Stimulated activated CD4-positive, alpha-beta T cell treated with anti-CD3 and anti-CD28 coated beads, Interleukin-12 subunit alpha, Interleukin-12 subunit beta, amount 100 ng/mL, for 24 hours (primary cell): ENCODE results near the gene RAB21.
A peak's percentile ranks its signal among the peaks of the same experiment; 100 is the strongest.

ENCODE experiments used
- DNase-seq, 2 experiments: peaks; one replicate each; pipeline ENCODE4 v3.0.0-alpha.2; 2020; ENCODE audit warnings: low read depth in 2 of 2

RAB21 gene, protein sequence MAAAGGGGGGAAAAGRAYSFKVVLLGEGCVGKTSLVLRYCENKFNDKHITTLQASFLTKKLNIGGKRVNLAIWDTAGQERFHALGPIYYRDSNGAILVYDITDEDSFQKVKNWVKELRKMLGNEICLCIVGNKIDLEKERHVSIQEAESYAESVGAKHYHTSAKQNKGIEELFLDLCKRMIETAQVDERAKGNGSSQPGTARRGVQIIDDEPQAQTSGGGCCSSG

DNA sequence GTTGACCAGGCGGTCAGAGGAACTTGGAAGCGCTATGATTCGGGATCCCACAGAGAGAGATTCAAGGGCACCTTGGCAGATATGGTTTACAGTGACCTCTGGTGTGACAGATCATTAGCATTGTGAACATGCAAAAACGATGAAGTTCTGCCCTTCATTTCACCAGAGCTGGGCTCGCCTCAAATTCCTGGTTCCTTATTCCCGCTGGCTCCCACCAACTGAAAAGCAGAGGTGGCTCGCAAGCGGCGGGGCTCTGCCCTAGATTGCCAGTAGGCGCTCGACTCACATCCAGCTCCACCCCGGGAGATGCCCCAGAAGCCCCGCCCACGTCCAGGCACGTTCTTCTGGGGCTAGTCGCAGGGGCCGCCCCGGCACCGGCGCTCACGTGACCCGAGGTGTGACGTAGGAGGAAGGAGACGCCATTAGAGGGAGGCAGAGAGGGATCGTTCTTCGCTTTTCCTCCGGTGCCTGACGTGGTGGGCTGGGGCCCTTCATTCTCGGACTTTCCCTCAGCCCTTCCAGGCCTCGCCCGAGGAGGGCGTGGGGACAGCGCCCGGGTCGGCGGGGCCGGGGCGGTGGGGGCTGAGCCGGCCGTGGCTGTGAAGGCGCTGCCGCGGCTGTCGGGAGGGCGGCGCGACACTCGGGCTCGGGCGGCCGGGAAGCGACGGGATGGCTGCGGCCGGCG lies at the start of gene RAB21:
Gene RAB21, plus strand, starts transcription at position 403 of the 685 bp plus-strand sequence. Its CDS starts 267 bp downstream, at position 670.
- DNase-seq, result peak; percentile 96 to 99

DNA sequence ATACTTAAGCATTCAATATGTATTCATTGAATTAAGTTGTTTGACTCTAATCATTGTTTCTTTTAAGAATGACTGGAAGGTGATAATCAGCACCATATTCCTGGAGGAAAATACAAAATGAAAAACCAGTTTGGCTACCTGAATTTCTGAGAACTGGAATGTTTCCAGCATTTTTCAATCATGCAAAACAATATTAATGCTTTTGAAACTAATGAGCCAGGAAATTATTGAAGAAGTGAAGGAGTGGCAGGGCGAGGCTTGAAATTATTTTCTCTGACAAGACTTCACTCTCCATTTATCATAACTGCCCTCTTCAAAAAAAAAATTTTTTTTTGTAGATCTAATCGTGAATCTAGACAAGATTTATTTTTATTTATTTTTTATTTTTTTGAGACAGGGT lies 49.7 kb upstream of the RAB21 start:
- no peak for DNase-seq

DNA sequence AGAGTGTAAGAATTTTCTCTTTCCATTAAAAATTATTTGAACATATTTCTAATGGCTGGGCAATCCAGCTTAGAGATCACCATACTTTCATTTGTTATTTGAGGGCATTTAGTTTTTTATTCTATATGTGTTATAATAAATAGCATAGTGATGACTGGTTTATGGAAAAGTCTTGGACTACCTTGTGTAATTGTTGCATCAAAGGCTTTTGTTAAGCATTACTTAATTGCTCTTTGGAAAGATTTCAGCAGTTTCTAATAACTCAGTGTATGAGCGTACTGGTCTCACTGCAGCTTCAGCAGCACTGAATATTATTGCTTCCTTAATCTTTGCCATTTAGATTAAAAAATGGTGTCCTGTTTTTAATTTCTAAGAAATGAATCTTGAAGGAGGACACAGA lies 46.0 kb upstream of the RAB21 start:
- no peak for DNase-seq

DNA sequence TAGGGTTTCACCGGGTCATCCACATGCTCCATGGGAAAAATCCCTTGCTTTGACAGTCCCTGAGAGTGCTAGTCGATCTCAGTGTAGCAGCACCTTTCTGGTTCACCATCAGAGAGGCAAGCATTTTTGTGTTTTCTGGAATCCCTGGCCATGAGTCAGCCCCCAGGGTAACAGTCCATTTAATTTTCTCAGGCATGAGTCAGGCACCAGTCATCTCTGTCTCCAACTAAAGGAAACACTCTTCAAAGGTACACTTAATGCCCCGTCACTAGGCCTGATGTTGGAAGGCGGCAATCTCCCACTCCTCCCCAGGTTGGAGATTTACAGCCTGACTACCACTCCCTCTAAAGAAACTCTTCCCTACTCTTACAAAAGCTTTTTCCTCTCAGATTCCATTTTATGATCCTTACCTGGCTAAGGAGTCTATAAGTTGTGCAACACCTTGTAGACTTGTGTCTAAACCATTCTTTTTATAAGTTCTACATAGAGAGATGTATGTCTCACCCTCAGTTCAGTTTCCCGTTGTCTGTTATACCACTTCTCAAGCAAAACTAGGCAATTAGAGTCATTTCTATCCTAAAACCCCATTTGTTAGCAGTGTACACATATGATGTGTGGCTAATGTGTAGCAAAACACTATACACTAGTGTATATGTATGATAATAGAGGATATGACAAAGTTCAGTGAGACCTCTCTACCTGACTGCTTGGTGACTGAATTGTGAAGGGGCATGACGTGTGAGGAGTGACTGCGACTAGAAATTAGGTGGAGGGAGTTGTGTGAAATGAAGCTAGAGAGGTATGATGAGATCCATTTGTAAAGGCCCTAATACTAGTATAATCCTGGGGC lies 44.2 kb upstream of the RAB21 start:
- DNase-seq, result no peak

DNA sequence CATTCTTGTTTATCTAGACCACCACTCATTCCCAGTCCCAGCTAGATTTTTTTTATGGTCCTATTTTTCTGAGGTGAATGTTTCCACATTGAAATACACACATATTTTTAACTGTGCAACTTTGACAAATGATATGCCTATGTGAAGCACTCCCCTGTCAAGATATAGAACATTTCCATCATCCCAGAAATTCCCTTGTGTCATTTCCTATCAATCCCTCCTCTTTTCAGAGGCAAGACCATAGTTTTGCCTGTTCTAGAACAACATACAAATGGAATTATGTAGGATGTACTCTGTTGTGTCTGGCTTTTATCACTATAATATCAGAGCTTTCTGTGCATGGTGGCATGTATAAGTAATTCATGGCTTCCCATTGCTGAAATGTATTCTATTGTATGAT lies 36.1 kb upstream of the RAB21 start:
- DNase-seq, result no peak

DNA sequence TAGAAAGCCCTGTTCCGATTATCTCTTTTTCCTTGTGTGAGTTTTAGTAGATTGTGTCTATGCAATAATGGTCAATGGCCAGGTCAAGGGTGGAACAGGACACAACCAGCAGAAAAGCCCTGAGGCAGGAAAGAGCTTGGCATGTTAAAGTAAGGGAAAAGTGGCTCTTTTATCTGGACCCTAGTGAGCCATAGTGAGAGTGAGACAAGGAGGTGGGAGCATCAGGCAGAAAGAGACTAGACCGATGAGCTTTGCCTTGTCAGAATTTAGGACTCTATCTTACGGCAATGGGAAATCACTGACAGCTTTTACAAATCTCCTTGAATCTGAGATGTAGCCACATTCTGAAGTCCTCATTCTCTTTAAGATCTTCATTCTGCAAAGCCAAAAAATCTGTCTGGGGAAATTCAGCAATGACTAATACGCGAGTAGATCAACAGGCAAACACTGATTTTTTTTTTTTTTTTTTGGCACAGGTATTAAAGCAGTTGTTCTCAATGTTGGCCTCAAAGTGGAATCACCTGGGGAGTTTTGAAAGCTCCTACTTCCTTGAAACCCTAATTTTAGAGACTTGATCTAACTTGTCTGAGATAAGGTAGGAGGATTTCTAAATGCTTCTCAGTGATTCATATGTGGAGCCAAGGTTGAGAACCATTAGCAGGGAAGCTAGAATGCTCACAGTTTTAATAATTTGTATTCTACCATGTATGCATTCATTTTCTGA lies 34.9 kb upstream of the RAB21 start:
- DNase-seq, result no peak

DNA sequence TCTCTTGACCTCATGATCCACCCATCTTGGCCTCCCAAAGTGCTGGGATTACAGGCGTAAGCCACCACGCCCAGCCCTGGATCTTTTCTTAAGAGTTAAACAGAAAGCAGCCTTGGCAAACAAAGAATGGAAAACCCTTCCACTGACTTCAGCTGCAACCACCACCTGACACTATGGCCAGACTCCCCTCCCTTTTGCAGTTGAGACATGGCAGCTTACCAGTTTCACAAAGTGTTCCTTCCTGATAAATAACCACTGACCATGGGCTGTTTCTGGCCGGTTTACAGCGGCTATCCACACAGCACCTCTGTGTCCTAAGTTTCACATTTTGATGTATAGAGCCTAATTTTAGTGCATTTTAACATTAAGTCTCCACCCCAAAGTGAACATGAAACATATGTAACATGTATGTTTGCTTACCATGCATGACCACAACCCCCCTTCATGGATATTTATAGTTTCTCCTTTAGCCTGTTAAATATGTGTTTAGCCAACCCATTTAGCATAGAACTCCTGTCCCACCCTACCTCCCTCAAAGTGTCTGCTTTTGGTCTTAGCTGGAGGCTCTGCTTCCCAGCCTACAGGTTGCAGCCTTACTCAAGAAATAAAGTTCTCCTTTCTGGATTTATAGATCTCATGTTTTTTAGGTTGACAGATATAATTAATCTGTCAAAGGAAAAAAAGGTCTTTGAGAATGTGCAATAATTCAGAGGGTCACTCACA lies 32.7 kb upstream of the RAB21 start:
- DNase-seq, result no peak

DNA sequence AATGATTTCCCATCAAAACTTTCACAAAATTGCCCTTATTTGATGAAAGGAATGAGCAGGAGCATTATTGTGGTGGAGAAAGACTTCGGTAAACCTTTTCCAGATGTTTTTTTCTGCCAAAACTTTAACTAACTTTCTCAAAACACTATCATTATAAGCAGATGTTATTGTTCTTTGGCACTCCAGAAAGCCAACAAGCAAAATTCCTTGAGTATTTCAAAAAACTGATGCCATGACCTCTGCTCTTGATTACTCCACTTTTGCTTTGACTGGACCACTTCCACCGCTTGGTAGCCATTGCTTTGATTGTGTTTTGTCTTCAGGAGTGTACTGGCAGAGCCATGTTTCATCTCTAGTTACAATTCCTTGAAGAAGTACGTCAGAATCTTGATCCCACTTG lies 29.7 kb upstream of the RAB21 start:
- DNase-seq, result no peak

DNA sequence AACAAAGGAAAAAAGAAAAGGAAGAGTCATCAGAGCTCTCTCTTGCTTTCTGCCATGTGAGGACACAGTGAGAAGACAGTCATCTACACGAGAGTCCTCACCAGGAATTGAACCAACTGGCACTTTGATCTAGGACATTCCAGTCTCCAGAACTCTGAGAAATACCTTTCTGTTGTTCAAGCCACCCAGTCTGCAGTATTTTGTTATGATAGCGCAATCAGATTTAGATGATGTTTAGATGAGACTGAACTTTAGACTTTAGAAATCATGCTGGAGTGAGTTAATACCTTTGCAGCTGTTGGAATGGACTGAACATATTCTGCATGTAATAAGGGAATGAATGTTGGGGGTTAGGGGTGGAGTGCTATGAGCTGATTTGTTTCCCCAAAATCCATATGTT lies 28.1 kb upstream of the RAB21 start:
- DNase-seq, result no peak

DNA sequence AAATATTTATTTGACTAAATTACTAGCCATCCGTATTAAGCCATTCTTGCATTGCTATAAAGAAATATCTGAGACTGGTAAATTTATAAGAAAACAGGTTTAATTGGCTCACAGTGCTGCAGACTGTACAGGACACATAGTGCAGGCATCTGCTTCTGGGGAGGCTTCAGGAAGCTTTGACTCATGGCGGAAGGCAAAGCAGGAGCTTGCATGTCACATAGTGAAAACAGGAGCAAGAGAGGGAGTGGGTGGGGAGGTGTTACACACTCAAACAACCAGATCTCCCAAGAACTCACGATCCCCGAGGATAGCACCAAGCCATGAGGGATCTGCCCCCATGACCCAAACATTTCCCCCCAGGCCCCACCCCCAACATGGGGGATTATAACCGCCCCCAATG lies 26.7 kb upstream of the RAB21 start:
- DNase-seq, result no peak

DNA sequence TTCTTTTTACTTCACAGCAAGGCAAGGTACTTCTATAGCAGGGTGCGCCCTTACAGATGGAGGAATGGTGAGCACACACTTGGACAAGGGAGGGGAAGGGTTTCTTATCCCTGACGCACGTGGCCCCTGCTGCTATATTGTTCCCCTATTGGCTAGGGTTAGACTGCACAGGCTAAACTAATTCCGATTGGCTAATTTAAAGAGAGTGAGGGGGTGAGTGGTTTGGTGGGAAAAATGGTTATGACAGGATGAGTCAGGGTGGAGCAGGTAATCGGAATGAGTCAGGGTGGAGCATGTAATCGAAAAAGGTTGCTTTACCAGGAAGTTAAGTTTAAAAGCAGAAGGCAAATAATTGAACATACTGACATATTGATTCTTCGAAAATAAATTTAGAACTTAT lies 23.7 kb upstream of the RAB21 start:
- no peak for DNase-seq

DNA sequence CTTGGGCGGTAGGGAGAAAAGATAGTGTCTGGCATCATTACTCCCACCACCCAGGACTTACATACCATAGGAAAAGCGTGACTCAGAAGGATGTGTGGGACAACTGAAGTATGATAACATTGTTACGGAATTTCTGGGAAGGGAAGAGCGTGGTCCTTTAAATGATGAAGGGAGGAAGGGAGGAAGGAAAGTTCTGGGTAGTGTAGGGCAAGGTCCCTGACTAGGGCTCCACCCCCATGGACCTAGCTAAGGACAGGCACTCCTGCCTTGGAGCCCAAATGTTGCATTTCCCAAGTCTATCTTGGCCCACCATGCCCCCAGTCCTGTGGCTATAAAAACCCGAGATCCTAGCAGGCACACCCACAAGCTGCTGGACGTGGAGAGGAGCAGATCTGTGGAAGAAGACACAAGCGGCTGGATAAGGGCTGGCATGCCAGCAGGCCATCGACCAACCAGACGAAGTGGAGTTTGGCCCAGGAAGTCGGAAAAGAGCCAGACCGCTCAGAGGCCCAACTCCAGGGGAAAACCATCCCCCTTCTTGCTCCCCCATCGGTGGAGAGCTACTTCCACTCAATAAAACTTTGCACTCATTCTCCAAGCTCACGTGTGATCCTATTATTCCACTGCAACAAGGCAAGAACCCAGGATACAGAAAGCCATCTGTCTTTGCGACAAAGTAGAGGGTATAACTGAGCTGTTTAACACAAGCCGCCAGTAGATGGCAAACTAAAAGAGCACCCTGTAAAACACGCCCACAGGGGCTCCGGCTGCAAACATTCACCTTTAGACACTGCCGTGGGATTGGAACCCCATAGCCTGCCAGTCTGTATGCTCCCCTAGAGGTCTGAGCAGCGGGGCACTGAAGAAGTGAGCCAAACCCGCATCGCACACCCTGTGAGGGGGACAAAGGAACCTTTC lies 23.0 kb upstream of the RAB21 start:
- DNase-seq, result no peak

DNA sequence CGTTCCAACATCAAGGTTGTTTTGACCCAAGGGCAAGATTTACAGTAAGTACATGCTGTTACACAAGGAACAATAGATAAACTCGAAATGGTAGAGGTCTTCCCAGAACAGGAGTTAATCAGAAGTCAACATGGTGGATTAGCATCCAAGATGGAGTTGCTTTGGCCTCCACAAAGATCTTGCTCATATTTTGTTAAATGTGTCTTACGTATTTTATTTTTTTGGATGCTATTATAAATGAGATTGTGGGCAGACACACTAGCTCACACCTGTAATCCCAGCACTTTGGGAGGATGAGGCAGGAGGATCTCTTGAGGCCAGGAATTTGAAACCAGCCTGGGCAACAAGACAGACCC lies 22.3 kb upstream of the RAB21 start:
- no peak for DNase-seq

DNA sequence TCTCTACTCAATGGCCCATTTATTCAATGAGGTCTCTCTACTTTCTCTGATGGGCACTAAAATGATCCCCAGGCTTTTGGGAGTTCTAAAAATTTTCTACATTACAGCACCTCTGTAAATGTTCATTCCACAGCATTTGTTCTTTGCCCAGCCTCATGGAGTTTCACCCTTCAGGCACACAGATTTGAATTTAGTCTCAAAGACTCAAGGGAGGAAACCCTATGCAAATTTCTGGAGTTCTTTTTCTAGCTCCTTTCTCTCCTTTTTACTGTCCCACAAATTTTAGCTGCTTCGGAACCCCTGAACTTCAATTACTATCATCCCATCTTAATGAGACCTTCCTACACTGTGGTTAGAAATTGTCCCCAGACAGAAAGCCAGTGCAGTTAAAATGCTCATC lies 17.5 kb upstream of the RAB21 start:
- DNase-seq, result no peak

DNA sequence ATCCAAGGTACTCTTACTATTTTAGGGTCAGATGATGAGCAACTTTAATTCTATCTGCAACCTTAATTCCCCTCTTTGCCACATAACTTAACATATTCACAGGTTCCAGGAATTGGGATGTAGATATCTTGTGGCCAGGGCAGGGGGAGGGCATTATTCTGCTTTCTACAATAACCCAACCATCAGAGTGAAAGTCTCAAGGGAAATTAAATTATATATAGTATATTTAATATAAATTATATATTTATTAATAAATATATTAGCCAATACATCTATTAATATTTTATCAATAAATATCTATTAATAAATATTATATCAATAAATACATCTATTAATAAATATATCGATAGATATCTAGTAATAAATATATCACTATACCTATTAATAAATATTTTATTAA lies 11.7 kb upstream of the RAB21 start:
- no peak for DNase-seq

DNA sequence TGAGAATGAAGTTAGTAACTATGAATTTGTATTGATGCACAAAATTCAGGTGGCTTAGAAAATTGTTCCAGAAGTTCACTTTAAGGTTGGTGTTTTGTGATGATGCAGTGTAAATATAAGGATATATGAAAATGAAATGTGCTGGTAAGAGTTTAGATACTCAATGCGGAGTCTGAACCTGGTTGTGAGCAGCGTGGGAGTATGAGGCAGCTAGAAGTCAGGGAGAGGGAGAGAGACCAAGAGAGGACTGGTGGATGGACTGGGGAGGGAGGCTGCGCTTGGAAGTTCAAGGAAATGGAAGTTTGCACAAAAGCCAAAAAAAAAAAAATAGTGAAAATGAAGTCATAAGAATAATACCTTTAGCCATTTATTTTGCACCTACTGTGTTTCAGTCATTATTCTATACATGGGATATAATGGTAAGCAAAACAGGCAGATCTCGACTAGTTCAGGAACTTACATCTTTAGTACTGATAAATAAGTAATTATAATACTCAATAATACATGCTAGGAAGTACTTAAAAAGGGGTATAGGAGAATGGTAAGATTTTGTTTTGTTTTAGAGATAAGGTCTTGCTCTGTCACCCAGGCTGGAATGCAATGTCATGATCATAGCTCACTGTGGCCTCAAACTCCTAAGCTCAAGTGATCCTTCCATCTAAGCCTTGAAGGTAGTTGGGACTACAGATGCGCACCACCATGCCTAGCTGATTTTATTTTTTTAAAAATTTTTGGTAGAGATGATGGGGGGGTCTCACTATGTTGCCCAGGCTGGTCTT lies 10.0 kb upstream of the RAB21 start:
- no peak for DNase-seq

DNA sequence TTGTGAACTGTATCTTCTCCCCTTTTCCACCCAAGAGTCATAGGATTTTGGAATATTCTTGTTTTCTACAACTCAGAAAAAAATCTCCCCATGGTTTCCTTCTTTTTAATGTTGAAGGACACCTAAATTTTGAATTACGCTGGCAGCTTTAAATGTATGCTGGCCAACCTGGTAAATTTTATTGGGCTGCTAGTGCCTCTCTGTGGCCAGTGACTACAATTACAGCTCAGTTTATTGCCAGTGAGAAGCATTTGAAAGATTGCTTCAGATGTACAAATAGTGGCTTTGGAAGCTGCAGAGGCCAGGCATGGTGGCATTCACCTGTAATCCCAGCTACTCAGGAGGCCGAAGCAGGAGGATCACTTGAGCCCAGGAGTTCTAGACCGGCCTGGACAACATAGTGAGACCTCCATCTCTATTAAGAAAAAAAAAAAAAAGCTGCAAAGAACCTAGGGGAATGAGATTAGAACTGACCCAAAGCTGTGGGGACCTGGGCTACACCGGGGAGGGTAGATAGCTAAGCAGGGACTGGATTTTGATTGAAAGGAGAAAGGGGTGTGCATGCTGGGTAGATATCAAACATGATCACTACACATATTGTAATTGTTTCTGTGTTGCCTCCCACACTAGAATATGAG lies 7.6 kb upstream of the RAB21 start:
- peak; percentile 18 to 21 for DNase-seq

DNA sequence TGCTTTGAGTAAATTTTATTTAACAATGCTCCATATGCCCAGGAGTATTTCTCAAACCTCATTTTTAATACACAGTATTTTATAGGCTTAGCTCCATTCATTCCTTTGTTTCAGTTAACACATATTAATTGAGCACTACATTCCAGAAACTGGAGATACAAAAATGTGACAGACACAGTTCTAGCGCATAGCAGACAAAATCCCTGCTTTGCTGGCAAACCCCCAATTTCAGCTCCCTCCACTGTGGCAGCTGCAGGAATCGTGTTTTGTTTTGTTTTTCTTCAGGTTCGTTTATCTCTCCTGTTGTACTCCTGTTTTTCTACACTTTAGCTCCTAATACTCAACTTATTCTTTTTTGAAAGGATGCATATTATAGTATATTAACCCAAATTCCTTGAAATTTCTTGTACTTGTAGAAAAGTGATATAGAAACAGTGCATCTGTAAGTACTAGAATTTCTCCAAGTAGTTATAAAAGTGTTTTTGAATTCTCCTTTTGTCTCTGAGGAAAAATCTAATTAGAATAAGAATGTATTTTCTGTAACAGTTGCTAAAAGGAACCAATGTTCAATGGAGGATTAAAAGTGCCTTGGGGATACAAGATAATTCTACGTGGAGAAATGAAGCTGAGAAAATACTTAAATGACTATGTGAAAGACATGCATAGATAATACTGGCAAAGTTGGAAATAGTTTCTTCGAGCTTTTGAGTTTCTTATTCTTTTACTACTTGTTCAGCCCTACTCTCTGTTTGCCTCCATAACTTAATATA lies 6.4 kb upstream of the RAB21 start:
- no peak for DNase-seq
